Prostate gland (tissue), 2 donors: Measurements from ENCODE around the gene KLF9. TPM values are rescaled to one million over a fixed set of nuclear protein-coding genes. Genes with fewer than 3 reads are reported as not detected.

Source experiments
- DNase-seq: peaks from one replicate; pipeline ENCODE4 v3.0.0-alpha.2; 2019; ENCODE audit warnings: low spot score
- H3K27ac ChIP-seq, 2 donors: fragments of 200-600 bp; sonication (generic); 2 replicates each; pipeline ENCODE4 v1.5.1; 2017 to 2019
- H3K27me3 ChIP-seq: fragments of 200-600 bp; sonication (generic); replicated peaks from 2 replicates; pipeline ENCODE4 v1.5.1; 2019; ENCODE audit not compliant: insufficient read depth
- H3K36me3 ChIP-seq, 2 donors: fragments of 200-600 bp; sonication (generic); 1 replicate in 1 of 2; 2 replicates in 1 of 2; pipeline versions ENCODE4 v1.5.1 to v1.8.1; 2017 to 2019
- H3K4me1 ChIP-seq: fragments of 200-600 bp; sonication (generic); replicated peaks from 2 replicates; pipeline ENCODE4 v1.5.1; 2019
- H3K4me3 ChIP-seq, 2 donors: fragments of 200-600 bp; sonication (generic); 2 replicates each; pipeline ENCODE4 v1.5.1; 2017 to 2019
- H3K9me3 ChIP-seq: fragments of 200-600 bp; sonication (generic); 2 replicates; pipeline ENCODE4 v1.5.1; 2017
- CTCF ChIP-seq, 4 experiments: fragments of 200-600 bp in 2 of 4; fragments of 450-650 bp in 2 of 4; sonication (generic) in 2 of 4; IDR thresholded peaks; 1 replicate in 3 of 4; 2 replicates in 1 of 4; pipeline ENCODE4 v1.5.1; 2016 to 2019; ENCODE audit warnings: antibody characterized with exemption in 4 of 4, mild to moderate bottlenecking in 2 of 4, moderate library complexity in 2 of 4
- POLR2A ChIP-seq: fragments of 450-650 bp; IDR thresholded peaks from one replicate; pipeline ENCODE4 v1.6.1; 2016; ENCODE audit warnings: antibody characterized with exemption, mild to moderate bottlenecking
- POLR2AphosphoS5 ChIP-seq: sonication (generic); formaldehyde crosslinking; IDR thresholded peaks from one replicate; pipeline ENCODE4 v1.6.1; 2017; ENCODE audit warnings: antibody characterized with exemption
- WGBS: methylation state at CpG from one replicate; pipeline ENCODE4 v1.1.5; 2018; 5-methylcytosine and 5-hydroxymethylcytosine counted together
- intact Hi-C: fragments of 100-400 bp; cut with DNase I; formaldehyde crosslinking; loops from one replicate; pipeline ENCODE4 v1.14.2; 2022
- total RNA-seq, 2 donors: library from RNA; depleted of rRNA; stranded (reverse); fragments of >200 nt; gene quantifications; one replicate each; pipeline ENCODE4 v1.1.0, GENCODE V29; 2016

KLF9 gene
- total RNA-seq, 2 donors from 2014 or later, result 82.9 to 129 TPM

- H3K9me3 ChIP-seq, result no peaks in the 10 kb centered on the region
- no peak overlapping the region for H3K4me3 ChIP-seq
- peaks cover 18% of the 10 kb centered on the region for H3K4me1 ChIP-seq
- TF ChIP-seq POLR2A, result no peak
- no peak for TF ChIP-seq CTCF (IDR thresholded peaks at IDR 0.05)
- no peak for TF ChIP-seq POLR2AphosphoS5
- 90% methylated on average over 5 of the region's 5 CpGs for WGBS
- DNase-seq, result no peak
- H3K36me3 ChIP-seq, result no peaks in the 10 kb centered on the region
- no peak overlapping the region for H3K27ac ChIP-seq
- no peaks in the 10 kb centered on the region for H3K27me3 ChIP-seq
- intact Hi-C loops, result no loop called here
Measured at GRCh38 chr9:70400107-70400892, 14.2 kb downstream of the KLF9 start.

DNA sequence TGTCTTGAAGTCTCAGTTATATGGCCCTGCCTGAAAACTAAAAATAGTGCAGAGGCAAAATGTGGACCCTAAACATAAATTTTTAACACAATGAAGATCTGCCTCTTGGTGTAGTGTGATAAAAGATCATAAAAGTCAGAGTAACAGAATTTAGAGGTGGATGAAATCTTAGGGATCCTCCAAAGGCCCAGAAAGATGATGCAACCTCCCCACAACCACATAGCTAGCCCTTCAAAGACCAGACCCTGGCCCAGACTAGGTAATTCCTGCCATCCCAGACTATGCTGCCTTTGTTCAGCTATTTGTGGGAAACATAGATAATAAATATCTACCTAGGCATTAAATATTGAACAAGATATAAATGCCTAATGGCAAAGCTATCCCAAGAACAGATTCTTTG is 15.3 kb downstream of the KLF9 start:
- intact Hi-C loops, result no loop called here
- H3K9me3 ChIP-seq, result no peaks in the 10 kb centered on the region
- peaks cover 20% of the 10 kb centered on the region for H3K4me1 ChIP-seq
- no peak overlapping the region for H3K4me3 ChIP-seq
- H3K36me3 ChIP-seq, result no peaks in the 10 kb centered on the region
- no peaks in the 10 kb centered on the region for H3K27me3 ChIP-seq
- no peak for TF ChIP-seq POLR2AphosphoS5
- no peak for TF ChIP-seq CTCF (IDR thresholded peaks at IDR 0.05)
- no peak for TF ChIP-seq POLR2A
- H3K27ac ChIP-seq, result no peak overlapping the region
- DNase-seq, result no peak

GRCh38 chr9:70398145-70398556 is 16.3 kb downstream of the KLF9 start:
- no peak for DNase-seq
- WGBS, result 24% methylated on average over 4 of the region's 4 CpGs
- peaks cover 13% of the 10 kb centered on the region for H3K4me1 ChIP-seq
- peak; percentile 42 for TF ChIP-seq POLR2AphosphoS5
- no peak for TF ChIP-seq CTCF (IDR thresholded peaks at IDR 0.05)
- intact Hi-C loops, result no loop called here
- no peaks in the 10 kb centered on the region for H3K36me3 ChIP-seq
- H3K27ac ChIP-seq, result peak overlapping the region in 1 of 2 donors; percentile 41
- H3K4me3 ChIP-seq, result no peak overlapping the region
- H3K27me3 ChIP-seq, result no peaks in the 10 kb centered on the region
- no peaks in the 10 kb centered on the region for H3K9me3 ChIP-seq

- Histone ChIP-seq H3K36me3 (no peaks in the 10 kb centered on the region), H3K9me3 (no peaks in the 10 kb centered on the region), H3K27ac (no peak overlapping the region), H3K4me1 (peaks cover 17% of the 10 kb centered on the region), H3K27me3 (no peaks in the 10 kb centered on the region), H3K4me3 (no peak overlapping the region)
- intact Hi-C loops, result no loop called here
- DNase-seq, result no peak
- 87% methylated on average over 6 of the region's 6 CpGs for WGBS
- TF ChIP-seq POLR2AphosphoS5 (no peak), POLR2A (no peak), CTCF (IDR thresholded peaks at IDR 0.05) (no peak)
Measured at GRCh38 chr9:70395652-70396051, 18.8 kb downstream of the KLF9 start.

DNA sequence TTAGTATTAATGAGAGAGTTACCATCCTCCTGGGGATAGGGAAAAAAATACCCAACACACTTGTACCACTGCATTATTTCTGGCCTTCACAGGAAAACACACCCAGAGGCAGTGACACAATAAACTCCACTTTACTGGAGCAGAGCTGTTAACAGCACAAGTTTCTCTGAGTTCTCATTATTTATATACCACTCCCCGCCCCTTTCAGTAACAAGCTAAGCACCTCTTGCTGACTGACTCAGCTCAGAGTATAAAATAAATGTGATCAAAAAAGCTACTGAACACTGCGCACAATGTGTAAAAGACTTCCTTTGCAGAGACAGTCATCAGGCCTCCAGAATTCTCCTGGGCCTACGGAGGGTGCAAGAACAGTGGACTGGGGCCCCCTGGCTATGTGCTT is 21.6 kb downstream of the KLF9 start:
- Histone ChIP-seq H3K27ac (no peak overlapping the region), H3K4me3 (no peak overlapping the region), H3K9me3 (no peaks in the 10 kb centered on the region), H3K27me3 (no peaks in the 10 kb centered on the region), H3K36me3 (no peaks in the 10 kb centered on the region), H3K4me1 (peaks cover 17% of the 10 kb centered on the region)
- 68% methylated on average over 3 of the region's 3 CpGs for WGBS
- no peak for DNase-seq
- TF ChIP-seq CTCF (IDR thresholded peaks at IDR 0.05), result no peak
- no peak for TF ChIP-seq POLR2A
- no peak for TF ChIP-seq POLR2AphosphoS5
- intact Hi-C loops, result no loop called here
